CD4-positive, alpha-beta T cell treated with Interleukin-12 subunit alpha and Interleukin-12 subunit beta, for 1 hour (primary cell): ENCODE data around the gene PARVG.
"Not testable (repeated sequence)": the region's sequence is repeated elsewhere in the genome, so short reads cannot be mapped to it uniquely, and the experiment has no call there.

ENCODE experiments used
- DNase-seq: peaks from one replicate; pipeline ENCODE4 v3.0.0-alpha.2; 2020

PARVG gene

DNA sequence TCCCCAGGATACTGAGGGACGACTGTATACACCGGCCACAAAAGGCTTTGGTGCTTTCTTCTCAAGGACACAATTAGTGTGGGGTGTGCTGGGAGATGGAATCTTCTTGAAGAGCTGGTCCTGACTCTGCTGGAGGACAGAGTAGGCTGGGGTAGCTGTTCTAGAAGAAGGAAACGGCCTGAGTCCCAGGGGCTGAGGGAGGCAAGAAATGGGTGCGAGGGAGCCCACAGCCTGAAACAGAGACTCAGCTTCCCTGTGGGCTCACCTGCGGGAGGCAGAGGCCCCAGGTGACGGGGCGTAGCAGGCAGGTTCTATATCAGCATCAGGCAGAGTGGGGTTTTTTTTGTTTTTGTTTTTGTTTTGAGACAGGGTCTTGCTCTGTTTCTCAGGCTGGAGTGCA, 36.6 kb downstream of the PARVG start:
- DNase-seq = no peak

DNA sequence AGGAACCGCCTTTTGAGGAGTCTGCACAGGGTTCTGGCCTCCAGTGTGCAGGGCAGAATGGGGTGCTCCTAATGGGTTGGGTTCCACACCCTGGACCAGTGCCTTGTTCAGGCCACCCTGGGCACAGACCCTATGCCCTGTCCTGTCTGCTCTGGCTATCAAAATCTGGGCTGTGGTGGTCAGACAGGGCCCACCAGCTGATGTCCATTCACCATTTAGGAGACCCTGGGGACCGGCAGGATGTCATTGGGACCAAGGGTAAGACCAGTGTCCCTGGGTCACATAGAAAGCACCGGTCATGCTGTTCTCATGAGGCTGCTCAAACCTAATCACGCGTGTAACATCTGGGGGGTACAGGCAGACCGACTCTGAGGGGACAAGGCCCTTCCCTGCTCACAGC, 37.3 kb downstream of the PARVG start:
- DNase-seq = no peak

DNA sequence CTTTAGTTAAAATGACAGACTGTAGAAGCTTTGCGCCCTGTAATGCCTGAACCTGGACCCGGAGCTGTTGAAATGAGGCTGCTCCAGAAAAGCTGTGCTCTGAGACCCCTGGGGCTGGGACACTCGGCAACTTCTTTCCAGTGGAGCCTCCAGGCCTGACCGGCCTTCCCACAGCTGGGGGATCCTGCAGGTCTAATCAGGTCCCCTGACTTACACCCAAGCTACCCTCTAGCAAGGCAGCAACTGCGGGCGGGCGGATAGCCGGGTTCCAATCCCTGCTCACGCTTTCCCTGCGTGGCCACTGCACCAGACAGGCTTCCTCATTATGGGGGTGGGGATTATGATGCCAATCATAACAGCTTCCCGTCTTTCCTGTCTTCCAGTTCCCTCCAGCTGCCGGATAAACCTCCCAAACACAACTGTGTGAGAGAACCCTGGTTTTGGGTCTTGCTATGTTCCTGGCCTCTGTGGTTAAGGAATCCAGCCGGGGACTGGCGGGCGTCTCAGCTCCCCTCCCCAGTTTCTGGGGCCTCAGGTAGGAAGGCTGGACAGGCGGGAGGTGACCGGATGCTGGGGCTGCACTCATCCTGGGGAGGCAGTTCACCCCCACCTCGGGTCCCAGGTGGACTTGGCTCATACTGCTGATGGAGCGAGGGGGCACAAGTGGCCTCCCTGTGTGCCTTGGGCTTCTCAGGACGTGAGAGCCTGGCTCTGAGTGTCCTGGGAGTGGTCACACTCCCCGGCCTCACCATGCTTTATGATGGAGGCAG, 38.6 kb downstream of the PARVG start:
- DNase-seq = no peak

DNA sequence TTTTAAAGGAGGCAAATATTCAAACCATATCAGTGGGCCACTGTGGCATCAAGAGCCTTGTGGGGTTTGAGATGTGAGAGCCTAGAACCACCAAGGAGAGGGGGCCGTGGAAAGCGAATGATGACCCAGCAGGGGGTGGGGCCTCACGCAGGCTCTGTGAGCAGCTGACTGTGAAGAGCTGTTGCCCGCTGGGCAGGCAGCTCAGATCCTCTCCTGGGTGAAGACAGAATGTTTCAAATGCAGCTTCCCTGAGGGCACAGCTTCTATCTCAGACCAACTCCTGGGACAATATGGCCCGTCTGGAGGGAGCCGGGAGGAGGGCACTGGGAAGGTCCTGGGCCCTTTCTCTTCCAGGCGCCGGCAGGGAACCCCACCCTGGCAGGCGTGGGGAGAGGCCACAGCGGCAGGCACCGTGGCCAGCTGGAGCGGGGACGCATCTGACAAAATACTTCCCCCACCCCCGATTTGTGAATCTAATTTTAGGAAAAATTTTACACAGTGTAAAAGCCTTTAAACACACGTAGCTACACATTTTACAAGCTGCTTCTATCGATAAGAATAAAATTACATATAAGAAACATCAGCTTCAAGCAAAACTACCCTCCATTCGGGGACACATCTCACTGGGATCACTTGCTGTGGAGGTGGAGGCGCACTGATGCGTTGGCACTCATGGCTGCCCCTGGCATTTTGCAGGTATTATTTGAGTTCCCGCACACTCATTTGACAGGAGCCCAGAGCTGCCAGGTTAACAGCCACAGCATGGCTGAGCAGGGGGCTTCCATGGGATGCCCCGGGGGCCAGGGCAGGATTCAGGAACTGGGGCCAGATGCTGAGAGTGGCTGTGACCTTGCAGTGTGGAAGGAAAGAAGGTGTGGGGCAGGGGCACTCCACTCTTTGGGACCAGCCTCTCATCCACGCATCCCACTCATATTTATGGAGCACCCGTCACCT, 40.3 kb downstream of the PARVG start:
- no peak for DNase-seq

DNA sequence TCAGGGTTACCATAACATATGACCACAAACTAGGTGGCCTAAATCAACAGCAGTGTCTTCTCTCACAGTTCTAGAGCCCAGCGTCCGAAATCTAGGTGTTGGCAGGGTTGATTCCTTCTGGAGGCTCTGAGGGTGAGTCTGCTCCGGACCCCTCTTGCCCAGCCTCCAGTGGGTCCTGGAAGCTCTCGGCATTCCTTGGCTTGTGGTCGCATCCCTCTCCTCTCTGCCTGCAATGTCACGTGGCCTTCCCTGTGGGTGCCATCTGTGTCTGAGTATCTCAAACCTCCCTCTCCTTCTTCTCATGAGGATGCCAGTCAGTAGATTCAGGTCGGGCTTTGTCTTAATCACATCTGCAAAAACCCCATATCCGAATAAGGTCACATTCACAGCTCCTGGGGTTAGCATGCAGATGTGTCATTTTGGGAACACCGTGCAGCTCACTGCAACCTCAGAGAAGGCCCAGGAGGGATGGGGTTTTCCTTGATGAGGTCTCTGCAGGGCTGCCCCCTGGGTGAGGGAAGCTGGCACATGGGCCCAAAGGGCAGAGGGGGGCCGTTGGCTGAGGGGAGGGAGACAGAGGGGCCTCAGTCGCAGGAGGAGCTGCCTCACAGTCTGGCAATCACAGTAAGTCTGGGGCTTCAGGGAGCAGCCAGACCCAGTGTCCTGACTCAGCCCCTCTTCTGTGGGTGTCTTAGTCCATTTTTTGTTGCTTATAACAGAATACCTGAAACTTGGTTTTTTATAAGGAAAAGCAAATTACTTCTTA, 41.2 kb downstream of the PARVG start:
- DNase-seq = no peak

DNA sequence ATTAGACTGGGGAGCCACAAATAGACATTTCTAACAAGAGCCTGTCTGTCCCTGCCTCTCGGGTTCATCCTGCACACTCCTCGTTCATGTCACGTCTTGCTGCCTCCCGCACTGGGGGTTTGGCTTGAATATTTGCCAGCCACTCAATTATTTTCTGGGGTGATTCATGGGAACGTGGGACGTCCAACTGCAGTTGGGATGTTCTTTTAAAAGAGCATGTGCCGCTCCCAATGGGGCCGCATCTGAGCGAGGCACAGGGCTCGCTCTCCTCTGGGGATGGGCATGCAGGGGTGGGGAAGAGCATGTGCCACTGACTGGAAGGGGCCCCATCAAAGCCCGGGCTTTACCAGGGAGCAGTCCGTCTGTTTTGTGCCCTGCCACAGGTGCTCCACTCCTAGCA, 43.4 kb downstream of the PARVG start:
- no peak for DNase-seq

DNA sequence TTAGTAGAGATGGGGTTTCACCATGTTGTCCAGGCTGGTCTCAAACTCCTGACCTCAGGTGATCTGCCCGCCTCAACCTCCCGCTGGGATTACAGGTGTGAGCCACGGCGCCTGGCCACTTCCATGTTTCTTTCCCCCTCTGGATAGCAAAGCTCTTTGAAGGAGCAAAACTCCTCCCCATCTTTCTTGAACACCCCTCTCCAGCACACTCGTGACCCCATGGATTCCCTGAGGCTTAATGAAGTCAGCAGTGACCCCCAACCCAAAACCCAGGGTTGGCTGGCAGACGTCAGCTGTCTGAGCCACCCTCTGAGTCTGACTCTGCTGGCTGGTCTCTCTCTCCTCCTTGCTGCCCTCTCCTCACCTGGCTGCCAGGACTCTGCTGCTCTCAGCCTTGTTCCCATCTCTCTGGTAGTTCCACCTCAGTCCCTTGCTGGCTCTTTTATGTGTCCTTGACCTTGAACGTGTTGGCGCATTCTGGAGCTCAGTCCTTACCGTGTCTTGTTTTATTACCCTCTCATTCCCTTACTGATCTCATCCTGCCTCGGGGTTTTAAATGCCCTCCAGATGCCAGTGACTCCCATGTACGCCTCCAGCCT, 44.5 kb downstream of the PARVG start:
- no peak for DNase-seq

DNA sequence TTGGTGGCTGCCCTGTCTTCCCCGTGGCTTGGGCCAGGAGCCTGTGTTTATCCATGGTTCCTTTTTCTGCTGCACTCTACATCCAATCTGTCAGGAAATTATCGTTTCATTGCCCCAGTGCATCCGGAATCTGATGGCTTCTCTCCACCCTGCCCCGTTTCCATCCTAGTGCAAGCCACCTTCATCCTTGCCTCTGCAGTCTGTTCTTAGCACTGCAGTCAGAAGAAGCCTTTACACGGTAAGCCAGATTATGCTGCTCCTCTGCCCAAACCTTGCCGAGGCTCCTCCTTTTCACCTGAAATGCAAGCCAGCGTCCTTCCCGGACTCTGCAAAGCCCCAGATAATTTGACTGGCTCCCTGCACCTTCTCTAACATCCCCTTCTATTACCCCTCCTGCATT, 45.1 kb downstream of the PARVG start:
- DNase-seq = no peak

DNA sequence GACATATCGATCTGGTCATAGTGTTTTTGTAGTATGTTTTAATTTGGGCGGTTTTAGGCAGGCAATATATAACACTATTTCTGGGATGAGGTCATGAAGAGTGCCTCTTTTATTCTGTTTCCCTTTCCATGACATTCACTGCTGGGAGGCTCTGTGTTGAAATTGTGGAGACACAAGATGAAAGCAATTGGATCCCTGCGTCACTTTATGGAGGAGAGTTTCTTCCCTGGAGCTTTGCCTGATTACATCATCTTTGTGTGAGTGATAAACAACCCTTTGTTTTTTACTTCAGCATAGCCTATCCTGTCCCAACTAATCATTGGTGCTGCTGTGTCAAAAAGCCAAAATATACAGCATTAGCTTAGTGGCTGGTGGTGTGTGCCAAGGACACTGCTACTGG, 48.6 kb downstream of the PARVG start:
- DNase-seq = no peak

DNA sequence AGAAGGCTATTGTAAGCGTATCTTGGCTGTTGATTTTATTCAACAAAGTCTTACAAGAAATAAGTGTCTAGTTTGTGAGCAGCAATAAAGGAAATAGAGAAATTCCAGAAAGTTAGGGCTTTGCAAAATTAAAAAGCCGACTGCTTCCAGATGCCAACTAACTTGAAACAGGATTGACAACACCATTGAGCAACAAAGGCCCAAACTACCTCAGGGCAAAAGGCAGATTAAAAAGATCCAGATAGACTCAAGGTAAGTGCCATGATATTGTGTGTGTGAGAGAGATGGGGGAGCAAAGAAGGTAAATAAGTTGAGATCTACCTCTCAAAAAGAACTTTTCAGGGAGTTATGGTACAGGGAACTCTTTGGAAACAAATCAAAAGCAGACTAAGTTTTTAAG, 49.1 kb downstream of the PARVG start:
- DNase-seq = no peak

DNA sequence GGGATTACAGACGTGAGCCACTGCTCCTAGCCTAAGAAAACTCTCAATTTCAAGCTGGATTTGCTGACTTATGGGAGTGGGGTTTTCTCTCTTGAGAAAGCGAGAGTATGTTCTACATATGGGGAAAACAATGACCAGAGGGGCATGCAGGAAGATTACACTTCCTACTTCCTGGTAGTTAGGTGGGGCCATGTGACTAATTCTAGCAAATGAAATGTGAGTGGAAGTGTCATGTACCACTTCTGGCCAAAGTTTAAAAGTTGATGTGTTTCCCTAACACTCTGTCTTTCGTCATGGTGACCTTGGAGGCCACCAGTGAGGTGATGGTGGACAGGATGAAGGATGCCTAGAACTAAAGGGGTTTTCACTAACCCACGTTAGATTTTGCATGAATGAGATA, 50.5 kb downstream of the PARVG start:
- DNase-seq = no peak

DNA sequence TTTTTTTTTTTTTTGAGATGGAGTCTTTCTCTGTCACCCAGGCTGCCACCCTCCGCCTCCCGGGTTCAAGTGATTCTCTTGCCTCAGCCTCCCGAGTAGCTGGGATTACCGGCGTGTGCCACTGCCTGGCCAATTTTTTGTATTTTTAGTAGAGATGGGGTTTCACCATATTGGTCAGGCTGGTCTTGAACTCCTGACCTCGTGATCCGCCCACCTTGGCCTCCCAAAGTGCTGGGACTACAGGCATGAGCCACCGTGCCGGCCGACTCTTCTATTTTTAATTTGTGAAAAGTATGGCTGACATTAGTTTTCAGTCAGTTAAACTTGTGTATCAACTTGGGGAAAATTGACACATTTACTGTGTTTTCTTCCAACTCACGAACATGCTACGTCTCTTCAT, 53.6 kb downstream of the PARVG start:
- not testable (repeated sequence) for DNase-seq

DNA sequence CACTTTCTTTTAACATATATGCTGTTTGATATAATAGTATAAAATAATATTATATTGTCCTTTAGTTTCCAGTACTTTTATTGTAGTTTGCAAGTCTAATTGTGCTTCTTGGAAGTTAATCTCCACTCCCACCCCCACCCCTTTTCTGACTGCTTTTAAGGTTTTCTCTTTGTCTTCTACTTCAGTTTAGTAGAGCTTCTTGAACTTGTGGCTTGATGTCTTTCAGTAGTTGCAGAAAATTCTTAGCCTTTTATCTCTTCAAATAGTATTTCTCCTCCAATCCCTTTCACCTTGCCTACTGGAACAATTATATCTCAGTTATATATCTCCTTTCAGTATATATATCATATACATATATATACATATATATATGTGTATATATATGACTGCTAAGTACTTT, 56.6 kb downstream of the PARVG start:
- no peak for DNase-seq

DNA sequence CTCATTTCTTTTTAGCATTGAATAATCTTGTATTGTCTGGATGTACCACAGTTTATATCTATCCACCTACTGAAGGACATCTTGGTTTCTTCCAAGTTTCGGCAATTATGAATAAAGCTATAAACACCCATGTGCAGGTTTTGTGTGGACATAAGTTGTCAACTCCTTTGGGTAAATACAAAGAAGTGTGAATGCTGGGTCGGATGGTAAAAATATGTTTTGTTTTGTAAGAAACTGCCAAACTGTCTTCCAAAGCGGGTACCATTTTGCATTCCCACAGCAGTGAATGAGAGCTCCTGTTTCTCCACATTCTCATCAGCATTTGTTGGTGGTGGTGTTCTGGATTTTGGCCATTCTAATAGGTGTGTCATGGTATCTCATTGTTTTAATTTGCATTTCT, 60.4 kb downstream of the PARVG start:
- DNase-seq = not testable (repeated sequence)

DNA sequence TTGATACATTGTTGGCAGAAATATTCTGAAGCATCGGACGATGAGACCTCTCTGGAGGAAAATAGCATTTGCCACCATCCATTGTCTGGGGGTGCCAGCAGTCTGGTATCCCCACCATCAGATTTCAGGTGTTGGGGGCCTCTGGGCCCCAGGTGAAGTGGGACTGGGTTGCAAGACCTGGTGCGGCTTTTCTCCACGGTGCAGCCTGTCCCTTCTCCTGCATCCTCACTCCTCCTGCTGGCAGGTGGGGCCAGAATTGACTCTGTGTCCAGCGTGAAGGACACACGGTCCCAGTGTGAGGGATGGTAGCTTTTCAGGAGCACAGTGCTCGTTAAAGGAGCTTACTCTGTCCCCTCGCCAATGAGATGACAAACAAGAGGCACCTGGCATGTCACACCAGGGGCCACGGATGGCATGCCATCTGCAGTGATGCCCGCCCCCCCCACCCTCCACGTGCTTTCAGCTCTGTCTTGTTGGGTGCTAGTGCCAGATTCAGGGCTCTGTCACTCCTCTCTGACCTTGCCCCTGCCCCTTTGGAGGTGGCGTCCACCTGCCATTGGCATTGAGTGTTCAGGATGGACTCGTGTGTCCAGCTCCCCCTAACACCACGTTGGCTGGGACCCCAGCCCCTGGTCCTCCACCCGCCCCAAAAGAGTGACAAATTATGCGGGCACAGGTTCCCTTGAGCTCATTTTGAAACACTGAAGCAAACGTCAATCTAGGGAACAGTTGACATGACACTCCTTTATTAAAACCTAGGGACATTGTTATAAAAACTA, 62.4 kb downstream of the PARVG start:
- no peak for DNase-seq

DNA sequence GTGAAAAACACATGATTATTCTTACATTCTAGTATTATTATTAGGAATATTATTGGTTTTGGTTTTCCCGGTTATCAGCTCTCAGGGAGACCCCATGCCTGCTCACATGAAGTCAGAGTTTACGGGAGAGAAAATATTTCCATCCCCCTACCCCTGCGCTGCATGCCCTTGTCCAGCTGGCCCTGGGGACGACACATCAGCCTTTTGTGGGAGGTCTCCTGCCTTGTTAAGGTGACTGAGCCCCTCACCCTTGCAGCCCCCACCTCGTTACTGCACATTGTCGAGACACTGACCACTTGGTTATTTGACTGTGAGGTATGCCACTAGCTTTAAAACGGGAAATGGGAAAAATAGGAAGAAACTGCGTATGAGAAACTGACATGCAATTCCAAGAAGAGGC, 63.0 kb downstream of the PARVG start:
- DNase-seq = no peak

DNA sequence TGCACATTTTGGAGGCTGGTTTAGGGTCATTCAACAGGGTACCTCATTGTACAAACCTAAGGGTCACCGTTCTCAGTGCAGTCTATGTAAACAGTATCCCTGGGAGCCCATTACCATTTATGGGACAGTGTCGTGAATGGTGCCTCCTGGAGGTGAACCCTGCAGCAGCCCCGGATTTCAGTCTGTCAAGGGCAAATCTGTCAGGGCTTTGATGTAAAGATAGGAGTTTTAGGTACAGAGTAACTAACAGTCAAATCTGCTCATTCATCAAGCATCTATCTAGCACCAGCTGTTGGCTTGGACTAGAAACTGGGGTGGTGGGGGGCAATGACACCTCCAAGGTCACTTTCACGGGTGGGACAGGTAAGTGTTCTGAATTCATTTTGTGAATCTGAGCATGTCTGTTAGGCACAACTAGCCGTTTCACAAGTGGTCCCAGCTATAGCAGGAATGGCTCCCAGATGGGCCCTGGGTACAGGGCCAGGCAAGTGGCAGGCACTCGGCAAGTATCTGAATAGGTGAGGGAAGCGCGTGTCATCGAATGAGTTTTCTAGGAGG, 63.6 kb downstream of the PARVG start:
- no peak for DNase-seq

DNA sequence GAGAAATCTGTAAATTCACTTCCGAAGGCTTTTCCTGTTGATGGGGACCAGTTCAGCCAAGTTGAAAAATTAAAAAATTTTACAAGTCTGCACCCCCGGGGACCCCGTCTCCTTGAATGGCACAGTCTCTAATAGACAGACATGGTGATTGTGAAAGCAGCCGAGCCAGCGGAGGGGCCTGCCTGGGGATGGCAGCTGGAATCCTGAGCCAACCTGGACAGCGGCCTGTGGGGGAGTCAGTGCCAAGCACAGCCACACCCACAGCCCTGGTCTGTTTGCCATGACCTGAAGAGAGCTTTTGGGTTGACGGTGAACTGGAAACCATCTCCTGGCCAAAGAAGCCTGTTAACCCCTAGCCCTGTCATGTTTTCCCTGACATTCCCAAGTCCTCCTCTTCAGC, 64.7 kb downstream of the PARVG start:
- no peak for DNase-seq

DNA sequence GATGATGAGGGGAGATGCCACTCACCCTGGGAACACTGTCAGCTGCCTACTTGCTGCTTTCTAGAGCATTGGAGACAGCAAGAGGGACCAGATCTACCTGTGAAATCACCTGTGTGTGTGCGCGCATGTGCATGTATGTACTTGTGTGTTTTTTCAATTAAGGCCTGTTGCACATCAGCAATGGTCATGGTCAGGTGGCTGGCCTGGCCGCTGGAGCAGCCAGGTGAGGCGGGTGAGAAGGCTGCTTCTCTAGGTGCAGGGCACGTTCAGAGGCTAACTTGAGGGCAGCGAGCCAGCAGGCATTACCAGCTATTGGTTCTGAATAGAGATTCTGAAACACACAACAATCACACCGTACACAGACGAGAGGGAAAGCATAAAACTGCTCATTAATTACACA, 65.1 kb downstream of the PARVG start:
- DNase-seq = no peak

DNA sequence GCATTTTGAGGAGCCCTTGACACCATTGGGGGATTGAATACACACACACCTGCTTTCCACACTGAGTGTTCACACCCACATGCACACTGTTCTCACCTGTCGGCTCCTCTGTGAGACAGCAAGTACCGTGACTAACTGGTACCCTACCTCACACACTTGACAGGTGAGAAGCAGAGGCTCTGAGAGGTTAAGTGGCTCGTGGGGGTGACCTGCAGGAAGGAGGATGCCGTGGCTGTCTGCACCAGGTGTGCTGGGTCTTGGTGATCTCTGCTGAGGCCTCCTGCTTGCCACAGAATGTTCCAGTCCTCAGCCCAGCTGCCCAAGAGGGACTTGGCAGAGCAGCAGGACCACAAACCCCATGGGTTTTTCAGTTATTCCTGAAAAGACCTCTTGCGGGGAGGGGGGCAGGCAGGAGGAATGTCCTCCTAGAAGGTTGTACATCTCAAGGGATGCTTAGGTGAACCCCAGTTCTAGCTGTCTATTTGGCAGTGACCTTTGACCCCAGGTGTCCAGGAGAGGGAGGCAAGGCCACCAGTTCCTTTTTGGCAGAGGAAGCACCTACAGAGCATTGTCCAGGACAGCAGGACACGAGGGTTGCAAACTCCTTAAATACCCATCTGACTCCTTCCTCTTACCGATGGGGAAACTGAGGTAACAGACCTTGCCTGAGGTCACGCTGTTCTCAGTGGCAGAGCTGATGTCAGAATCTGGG, 66.0 kb downstream of the PARVG start:
- no peak for DNase-seq

DNA sequence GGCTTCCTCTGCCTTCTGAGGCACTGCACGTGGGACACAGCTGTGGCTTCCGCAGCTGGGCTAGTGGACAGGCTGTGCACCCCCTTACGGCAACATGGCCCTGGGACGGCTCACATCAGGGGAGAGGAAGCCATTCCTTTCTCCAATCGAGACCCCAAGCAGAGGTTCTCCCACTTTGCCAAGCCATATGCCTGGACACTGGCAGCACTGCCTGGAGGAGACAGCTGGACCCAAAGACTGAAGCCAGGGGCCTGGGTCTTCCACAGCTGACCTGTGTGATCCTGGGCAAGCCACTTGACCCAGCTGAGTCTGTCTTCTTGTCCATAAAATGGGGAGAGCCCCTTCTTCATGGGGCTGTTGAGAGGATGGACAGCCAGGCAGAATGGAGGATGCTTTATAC, 66.6 kb downstream of the PARVG start:
- no peak for DNase-seq
